Fibroblast of skin of left quadriceps (primary cell): ENCODE results near the gene ASPG.
"Not testable (repeated sequence)": the region's sequence is repeated elsewhere in the genome, so short reads cannot be mapped to it uniquely, and the experiment has no call there.

Source experiments
- DNase-seq, 2 experiments: peaks; one replicate each; pipeline ENCODE4 v3.0.0-alpha.2; 2013; ENCODE audit warnings: low read depth in 2 of 2

The ASPG gene

DNA sequence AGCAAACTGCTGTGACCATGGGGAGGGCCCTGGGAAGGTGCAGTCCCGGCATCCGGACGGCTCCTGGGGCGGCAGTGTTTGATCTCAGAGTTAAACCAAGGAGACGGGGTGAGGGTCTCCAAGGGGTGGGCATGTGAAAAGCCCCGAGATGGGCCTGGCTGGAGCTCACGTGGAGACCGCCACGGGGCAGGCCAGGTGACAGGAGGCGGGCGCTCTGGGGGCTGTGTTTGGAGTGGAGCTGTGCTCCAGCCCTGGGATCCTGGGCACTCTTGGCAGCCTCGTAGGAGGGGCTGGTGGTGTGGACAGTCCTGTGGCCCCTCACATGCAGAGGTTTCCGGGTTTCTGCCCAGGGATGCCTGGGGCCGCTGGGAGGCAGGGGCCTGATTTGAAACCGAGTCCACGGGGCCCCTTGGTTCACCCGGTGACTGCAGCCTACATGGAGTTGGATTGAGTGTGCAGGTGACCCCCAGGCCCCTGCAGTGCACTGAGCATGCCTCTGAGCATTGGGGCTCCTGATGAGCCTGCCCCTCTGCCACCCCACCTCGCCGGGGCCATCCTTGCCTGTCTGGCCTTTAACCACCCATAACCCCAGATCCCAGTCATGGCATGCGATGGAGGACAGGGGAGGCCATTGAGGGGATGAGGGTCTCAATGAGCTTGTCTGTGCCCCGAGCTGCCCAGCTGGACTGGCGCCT, 61.3 kb downstream of the ASPG start:
- no peak for DNase-seq

DNA sequence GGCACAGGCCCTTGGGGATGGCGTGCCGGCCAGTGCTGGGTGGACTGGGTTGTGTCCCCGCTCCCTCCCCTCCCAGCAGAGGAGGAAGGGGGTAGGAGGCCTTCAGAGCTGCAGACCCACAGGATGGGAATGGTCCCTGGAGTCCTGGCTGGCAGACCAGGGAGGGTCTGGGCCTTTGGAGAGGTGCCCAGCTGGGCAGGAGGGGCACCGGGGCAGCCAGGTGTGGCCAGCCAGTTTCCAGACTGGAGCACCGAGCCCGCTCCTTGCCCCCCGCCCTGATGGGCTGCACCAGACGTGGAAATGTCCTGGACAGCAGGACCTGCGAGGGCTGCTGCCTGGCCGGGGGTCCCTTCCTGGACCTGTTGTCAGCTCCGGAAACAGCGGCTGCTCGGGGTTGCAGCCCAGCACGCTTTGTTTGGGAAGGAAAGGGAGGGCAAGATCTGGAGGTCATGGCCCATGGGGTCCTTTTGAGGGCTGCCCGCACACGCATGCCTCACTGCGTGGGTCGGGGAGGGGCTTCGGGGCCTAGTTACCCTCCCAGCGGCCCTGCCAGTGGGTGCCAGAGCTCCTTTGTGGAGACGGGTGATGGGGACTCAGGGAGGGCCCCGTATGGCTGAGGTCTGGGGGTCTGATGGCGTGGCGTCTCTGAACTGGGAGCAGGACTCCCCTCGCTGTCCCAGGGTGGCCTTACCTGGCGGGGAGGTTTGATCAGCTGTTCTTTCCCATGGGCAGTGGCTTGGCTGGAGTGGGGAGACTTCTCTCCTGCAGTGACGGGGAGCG, 62.0 kb downstream of the ASPG start:
- DNase-seq: no peak

DNA sequence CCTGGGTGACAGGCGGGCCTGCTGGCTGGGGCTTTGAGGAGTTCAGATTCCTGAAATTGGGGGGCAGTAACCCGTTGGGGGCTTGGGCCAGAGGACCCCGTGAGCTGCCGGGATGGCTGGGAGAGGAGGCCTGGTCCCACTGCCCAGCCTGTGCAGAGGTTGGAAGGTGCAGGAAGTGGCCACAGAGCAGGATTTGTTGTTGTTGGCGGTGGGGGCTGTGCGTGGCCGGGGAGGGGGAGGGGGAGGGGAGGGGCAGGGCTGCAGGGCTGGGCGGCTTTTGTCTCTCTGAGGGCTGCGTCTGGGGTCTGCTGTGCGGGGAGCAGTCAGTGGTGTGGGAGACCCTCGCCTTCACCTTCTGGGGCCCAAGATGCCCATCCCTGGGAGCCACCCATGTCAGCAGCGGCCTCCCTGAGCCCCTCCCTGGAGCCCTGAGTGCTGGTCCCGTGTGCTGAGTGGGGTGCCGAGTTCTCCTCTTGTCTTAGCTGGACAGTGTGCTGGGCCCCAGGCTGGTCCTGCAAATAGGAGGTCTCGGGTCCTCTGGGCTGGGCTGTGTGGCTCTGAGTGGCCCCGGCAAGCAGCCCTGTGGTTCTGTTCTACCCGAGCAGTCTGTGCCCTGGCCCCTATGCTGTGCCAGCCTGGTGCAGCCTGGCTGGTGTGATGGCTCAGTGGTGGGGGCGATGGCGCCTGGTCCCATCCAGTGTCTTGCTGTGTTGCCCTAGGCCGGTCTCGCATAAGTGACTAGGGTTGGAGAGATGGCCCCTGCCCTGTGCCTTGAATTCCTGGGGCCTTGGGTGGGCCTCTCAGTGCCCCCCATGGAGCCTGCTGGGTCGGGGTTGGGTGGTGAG, 63.2 kb downstream of the ASPG start:
- no peak for DNase-seq

DNA sequence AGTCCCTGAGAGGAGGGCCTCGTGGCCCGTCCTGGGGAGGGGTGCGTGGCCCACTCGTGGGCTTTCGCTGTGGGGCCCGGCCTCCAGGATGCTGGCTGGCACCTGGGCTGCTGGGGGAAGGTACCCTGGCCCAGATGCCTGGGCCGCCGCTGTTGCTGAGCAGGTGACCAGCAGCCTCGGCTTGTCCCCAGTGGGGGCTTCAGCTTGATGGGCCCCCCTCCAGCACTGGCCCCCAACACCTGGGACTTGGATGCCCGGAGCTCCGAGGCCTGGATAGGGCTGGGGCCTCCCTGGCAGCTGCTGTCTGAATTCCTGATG, 63.7 kb downstream of the ASPG start:
- no peak for DNase-seq

DNA sequence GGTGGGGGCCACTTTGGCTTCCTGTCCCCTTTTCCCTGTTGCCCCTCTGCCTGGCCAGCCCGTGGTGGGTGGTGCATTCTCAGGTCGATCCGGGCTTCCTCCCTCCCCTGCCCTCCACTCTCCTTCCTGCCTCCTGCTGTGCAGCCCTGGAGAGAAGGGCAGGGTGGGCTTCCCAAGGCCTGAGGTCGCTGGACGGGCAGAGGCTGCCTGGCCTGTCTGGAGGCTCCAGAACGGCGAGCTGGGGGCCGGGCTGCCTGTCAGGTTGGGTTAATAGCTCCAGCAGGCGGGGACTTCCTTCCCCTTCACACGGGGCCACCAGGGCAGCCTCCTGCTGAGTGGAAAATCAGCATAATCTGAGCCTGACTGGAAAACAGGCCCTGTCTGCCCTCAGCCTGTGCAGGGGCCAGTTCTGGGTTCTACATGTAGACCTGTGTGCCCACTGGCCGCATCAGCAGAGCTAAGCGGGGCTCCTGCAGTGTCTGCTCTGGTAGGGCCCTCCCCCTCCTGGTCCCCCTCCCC, 64.2 kb downstream of the ASPG start:
- peak; percentile 26 to 29 for DNase-seq

DNA sequence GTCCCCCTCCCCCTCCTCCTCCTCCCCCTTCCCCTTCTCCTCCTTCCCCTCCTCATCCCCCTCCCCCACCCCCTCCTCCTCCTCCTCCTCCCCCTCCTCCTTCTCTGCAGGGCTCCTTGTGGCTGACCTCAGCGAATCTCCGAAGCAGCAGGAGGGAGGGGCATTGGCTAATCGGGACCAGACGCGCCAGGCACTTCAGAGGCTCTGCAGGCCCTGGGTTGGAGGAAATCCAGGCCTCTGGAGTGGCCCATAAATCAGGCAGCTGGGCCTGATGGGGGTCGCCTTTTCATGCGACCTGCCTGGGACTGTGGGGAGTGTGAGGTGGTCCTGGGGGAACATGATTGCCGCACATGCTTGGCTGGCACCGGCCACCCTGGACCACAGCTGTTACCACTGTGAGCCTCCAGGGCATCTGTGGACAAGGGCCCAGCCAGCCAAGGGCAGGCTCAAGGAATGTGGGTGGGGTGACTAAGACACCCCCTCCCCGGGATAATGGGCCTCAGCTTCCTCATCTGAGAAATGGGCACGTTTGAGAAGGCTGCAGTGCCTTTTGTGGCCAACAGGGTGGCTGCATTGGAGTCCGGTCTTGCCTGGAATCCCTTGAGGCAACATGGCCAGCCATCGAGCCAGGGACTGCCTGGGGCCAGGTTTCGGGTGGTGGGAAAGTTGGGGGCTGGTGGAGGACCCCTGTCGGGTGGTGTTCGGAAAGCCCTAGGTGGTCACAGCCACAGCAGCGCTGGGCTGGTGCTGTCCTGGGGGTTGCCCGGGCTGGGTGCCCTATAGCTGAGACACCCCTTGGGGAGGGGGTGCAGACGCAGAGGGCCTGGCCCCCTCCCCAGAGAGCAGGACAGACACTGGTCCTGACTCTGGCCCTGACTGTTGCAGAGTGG, 64.9 kb downstream of the ASPG start:
- peak; percentile 88 for DNase-seq

DNA sequence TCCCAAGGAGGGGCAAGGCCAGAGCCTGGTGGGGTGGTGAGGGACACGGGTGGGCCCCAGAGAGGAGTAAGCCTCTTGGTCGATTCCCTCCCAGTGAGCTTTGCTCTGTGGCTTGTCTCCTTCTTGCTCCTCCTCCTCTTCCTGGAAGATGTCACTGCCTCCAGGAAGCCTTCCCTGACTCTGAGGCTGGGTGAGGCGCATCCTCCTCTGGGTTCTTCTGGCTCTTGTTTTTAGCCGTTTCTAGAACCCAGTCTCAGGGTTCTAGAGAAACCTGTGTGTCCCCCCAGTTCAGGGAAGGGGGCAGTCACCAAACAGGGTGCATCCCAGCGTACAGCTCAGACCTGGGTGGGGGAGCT, 65.5 kb downstream of the ASPG start:
- no peak for DNase-seq

DNA sequence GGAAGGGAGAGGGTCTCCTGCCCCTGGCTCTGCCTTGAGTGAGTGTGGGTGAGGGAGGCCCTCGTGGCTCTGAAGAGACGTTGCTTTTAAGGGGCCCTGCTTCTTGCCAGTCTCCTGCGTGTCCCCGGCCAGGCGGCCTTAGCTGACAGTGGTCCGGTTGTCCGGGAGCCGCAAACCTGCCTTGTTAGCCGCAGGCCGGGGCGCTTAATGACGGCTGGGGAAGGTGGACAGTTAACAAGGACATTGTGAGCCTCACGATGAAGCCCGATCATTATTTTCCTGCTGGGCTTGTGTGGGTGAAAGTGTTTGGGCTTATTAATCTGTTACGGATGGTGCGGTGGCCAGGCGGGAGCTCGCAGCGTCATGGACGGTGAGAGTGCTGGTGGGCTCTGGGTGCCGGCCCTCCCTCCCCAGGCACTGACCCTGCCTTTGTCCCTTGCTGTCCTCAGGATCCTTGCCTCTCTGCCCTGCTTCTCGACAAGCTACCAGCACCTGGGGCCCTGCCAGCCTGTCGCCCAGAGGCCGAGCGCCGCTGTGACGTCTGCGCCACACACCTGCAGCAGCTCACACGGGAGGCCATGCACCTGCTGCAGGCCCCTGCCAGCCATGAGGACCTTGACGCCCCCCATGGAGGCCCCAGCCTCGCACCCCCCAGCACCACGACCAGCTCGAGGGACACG, 66.2 kb downstream of the ASPG start:
- no peak for DNase-seq

DNA sequence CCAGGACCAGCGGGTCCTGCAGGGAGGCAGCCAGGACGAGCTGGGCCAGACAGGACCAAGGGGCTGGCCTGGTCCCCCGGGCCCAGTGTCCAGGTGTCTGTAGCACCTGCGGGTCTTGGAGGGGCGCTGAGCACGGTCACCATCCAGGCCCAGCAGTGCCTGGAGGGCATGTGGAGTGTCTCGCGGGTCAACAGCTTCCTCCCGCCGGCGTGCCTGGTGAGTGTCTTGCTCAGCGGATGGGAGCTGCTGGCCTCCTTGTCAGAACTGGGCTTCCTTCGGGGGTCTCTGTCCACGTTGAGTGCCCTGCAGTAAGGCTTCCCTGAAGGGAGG, 66.7 kb downstream of the ASPG start:
- no peak for DNase-seq

DNA sequence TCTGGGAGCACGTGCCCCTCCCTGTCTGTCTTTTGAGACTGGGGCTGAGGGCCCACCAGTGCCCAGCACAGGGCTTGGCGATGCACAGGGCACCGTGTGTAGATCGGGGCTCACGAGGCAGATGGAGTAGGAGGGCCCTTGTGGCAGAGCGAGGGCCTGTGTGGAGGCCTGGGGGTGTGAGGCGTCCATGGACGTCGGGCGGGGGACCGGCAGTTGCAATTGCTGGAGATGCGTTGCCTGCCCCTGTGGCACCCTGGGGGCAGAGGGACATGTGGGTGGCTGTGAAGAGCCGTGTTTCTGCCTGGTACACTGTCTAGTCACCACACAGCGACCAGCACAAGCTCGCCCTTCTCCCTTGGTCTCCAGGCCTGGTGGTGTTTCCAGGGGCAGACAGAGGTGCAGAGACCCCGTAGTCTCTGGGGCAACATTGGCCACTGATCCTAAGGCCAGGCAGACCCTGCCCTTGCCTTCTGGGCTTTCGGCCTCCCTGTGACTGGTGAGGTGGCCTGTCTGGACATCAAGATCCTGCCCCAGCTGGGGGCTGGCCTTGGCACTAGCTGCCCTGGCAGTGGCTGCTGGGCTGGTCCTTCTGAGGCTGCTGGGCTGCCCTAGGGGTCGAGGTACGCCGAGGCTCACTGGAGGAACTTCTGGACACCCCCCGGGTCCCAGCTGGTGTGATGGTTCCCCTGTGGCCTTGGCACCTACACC, 67.3 kb downstream of the ASPG start:
- no peak for DNase-seq

DNA sequence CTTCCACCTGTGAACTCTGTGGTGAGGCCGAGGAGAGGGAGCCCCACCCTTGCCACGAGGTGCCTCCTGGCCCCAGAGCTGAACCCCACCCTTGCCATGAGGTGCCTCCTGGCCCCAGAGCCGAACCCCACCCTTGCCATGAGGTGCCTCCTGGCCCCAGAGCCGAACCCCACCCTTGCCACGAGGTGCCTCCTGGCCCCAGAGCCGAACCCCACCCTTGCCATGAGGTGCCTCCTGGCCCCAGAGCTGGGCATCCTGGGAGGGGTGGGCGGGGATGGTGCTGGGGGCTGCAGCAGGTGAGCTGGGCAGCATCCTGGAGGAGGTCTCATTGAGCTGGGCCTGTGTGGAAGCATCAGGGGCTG, 67.9 kb downstream of the ASPG start:
- not testable (repeated sequence) for DNase-seq

DNA sequence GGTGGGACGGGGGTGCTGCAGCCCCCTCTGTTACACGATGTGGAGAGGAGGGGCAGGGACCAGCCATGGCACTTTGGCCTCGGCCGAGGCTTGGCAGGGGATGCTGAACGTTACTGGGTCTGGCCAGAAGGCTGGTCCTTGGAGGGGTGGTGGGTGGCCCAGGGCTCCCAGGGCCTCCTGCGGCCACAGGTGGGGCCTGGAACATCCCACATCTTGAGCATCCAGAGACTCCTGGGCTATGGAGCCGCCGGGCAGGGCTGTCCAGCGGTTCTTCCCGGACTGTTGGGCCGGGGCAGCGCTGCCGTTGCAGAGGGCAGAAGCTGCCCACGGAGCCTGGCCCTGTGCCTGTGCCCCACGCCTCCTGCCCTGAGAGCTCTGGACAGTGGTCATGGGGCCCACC, 68.7 kb downstream of the ASPG start:
- DNase-seq: no peak

DNA sequence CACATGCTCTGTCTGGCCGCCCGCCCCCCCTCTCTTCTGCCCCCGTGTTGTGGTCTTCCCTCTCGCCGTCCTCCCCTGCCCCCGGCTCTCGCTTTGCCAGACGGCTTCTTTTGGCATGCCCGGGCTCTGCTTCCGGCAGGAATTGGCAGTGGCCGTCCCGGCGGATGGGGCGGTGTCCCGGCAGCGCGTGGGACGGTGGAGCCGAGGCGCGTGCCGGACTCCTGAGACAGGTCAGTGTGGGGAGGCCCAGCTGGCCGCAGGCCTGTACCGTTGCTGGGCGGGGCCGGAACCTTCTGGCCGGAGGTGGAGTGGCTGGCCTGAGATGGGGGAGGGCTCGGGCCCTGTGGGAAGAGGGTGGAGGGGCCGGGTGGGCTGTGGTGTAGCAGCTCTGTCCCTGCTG, 70.0 kb downstream of the ASPG start:
- no peak for DNase-seq

DNA sequence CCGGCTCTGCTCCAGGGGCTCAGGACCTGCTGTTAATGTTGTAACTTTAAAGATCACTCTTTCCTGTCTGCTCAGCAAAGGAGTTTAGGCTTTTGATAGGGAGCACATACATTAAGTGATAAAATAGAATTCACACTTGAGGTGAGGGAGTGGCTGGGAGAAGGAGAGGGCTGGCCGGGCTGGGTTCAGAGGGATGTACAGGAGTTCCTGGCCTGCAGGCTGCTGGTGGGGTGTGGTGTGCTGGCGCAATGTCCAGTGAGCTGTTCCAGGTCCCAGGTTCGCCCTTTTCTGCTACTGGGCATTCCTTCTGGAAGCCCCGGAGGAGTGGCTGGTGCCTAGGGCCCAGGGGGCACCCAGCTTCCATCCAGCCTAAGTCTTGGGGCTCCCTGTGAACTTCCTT, 70.6 kb downstream of the ASPG start:
- no peak for DNase-seq

DNA sequence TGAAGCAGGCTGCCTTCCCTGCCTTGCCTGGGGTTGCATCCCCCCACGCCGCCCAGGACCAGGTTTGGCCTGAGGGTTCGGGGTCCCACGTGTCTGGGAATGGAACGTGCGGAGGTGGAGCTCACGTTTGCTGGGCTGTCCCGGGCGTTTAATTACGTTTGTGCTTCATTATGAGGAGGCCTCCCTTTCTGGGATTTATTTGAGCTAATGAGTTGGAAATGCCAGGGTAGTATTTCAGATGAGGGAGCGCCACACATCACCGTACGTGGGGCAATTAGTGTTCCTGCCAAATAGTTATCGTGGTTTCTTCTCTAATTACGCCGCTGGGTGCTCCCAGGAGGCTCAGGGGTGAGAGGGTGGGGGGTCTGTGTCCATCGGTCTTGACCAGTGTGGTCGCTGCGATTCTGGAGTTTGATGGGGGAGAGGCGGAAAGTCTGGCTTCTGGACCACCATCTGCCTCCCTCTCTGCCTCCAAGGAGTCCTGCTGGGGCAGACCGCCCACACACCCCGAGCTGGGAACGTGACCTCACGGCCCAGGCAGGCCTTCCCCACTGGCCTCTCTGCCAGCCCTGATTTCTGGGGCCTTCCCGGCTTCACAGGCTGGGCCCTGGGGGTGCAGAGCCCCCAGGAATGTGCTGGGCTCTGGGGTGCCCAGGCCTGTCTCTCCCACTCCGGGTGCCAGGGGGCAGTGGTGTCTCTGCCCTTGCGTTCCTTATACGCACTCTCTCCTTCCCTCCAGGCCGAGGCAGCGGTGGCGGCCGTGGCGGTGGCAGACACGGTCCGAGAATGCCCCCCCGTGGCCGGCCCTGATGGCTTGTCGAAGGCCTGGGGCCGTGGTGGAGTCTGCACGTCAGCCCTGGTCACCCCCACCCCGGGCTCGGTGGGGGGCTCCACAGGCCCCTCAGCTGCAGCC, 71.8 kb downstream of the ASPG start:
- DNase-seq: no peak

DNA sequence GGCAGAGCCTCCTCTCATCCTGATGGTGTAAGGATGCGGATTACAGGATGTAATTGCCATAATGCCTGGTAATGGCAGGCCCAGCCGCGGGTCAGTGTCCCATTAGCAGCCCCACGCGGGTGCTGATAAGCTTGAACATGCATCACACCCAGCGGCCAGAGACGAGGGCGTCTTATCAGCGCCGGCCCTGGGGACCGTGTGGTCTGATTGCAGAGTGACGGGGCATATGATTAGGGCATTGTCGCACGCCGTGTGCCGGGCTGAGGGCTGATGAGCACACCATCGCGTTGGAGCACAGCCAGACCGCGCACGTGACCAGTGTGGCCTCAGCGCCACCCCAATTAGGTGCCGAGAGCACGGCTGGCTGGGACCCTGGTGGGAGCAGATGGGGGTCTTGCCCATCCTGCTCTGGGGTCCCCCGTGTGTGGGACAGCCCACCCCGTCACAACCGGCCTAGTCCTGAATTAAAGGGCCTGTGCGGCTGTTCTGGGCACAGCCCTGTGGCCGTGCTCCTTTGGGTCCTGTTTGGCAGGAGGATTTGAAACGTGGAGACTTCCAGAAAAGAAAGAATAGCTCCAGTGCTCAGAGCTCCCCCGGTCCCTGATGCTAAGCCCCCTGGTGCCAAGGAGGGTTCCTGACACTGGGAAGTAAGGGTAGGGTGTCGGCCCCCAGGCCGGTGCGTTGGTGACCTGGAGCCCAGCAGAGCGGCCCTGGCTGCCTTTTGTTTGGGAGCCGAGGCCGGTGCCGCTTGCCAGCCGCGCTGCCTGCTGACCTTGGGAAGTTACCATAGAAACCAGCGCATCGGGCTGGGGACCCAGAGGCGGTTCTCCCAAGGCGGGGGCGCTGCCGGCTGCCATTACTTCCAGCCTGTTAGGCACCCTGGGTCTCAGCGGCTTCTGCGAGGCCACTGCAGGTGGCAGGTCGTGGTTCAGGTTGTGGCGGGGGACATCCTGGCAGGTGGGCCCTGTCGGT, 73.6 kb downstream of the ASPG start:
- DNase-seq: no peak

DNA sequence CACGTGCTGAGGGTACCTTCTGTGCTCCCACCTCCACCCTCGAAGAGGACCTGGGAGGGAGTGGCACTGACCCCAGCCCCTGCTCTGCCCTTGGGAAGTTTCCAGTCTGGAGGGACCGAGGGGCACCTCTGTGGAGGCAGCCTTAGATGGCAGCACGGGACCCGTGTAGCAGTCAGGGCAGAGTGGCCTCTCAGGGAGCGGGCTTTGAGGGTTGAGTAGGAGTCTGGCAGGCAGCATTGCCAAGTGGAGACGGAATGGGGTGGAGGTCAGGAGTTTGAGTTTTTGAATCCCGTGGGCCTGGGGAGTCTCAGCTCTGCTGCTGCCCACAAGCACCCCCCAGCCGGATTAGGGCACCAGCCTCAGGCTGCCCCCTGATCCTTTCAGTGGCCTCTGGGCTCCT, 74.5 kb downstream of the ASPG start:
- DNase-seq: no peak

DNA sequence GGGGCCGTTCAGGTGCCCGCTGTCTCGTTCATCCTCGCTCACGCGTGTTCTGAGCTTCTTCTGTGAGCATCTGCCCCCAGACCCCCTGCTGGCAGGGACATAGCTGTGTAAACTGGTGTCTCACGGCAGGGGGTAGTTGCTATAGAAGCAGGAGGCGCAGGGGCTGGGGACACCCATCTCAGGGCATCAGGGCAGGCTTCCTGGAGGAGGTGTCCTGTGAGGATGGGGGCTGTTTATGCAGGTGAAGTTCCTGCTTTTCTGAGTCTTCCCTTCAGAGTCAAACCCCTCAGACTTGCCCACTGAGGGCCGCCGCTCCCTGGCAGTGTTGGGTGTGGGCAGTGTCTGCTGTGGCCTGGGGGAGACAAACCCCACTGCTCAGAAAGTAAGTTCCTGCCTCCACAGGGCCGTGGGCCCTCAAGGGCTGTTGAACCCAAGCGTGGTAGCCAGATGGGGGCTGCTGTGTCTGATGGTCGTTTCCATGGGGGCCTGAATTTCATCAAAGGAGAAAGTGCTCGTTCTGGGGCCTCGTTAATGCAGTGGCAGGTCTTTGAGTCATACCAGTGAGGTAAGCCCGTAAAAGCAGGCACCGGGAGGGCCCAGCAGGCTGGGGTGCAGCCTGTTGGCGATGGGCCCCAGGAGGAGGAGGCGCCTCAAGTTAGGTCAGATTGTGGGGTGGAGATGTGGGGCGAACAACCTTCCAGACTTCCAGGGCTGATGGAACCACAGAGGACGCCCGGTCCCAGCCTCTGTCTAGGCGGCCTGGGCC, 76.3 kb downstream of the ASPG start:
- no peak for DNase-seq
